PFSK-1 (cell line): ENCODE results near the gene ATOSB.

Experiments
- FOXP2 ChIP-seq: optimal IDR thresholded peaks from 2 replicates; pipeline ENCODE3; 2011; ENCODE audit warnings: borderline replicate concordance, control low read depth, inconsistent platforms; ENCODE audit not compliant: insufficient read depth; ENCODE audit errors: extremely low read length, extremely low read depth
- POLR2AphosphoS5 ChIP-seq: IDR thresholded peaks from 2 replicates; pipeline ENCODE4 v1.6.1; 2012; ENCODE audit warnings: low read depth, mild to moderate bottlenecking, control low read depth, low read length, moderate library complexity
- REST ChIP-seq, 2 experiments: IDR thresholded peaks; 2 replicates each; pipeline versions ENCODE4 v1.6.1 to v1.8.0; 2011 to 2012; ENCODE audit warnings: low read depth in 2 of 2, low read length in 2 of 2, control low read depth in 1 of 2, inconsistent platforms in 1 of 2, mild to moderate bottlenecking in 1 of 2, moderate library complexity in 1 of 2; ENCODE audit not compliant: insufficient read depth in 1 of 2
- SIN3A ChIP-seq: IDR thresholded peaks from 2 replicates; pipeline ENCODE4 v1.6.1; 2012; ENCODE audit warnings: mild to moderate bottlenecking, low read length, moderate library complexity, borderline replicate concordance; ENCODE audit not compliant: insufficient read depth
- TAF1 ChIP-seq: IDR thresholded peaks from 2 replicates; pipeline ENCODE4 v1.6.1; 2012; ENCODE audit warnings: low read length, control low read depth, borderline replicate concordance; ENCODE audit not compliant: insufficient read depth

The ATOSB gene

DNA sequence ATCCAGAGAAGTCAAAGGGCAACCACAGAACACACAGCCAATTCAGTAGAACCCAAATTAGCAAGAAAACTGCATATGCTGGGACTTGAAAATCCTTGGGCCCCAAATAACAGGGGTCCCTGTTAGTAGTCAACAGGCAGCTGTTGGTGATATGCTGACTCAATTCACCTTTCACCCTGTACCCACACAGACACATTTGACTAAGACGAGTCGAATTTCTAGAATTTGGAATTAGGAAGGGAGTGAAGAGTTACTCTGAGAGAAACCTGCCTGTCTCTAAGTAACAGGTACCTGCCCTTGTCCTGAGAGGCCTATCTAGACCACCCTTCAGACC is 42.4 kb downstream of the ATOSB start:
- TF ChIP-seq TAF1 = no peak
- TF ChIP-seq SIN3A = no peak
- TF ChIP-seq POLR2AphosphoS5 = no peak
- TF ChIP-seq REST (IDR thresholded peaks at IDR 0.05; ENCODE audit: insufficient read depth in 1 of 2, low read depth in 2 of 2, low read length in 2 of 2) = no peak
- no peak for TF ChIP-seq FOXP2

DNA sequence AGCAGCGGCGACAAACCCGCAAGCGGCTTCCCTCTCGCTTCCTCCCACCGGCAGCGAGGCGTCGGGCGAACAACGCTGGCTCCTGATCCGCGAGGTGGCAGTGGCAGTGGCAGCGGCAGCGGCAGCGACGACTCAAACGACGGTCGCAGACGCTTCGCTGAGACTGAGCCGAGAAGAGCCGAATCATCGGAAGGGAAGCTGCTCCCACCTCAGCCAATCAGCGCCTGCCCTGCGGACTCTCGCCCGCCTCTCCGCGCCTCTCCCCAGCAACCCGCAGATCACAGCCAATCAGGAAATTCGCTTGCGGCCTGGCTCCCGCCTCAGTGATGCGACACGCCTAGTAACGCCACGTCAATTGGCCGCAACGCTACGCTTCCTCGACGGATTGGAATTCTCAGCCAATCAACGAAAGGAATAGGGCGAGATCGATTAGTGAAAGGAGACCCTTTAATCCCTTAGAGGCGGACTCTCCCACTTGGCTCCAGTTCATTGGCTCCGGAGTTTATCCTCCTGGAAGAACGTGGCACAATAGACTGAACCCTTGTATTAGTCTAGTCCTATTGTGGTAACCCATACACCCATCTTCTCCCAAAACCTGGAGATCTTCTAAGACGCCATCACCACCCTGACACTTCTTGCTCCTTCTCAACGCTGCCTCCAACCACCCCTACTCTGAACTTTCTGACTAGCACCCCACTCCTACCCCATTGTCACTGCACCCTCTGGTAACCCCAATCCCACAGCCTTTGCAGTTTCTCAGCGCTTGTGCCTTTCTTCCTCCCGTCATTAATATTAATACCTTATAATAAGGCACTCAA is 43.0 kb downstream of the ATOSB start, which contains the start of gene VCP:
TSS of gene VCP (minus strand) at position 165 of the 818 bp plus-strand sequence. CDS start 272 bp downstream, outside the sequence.
- TF ChIP-seq POLR2AphosphoS5 (peak; percentile 85), SIN3A (no peak)

DNA sequence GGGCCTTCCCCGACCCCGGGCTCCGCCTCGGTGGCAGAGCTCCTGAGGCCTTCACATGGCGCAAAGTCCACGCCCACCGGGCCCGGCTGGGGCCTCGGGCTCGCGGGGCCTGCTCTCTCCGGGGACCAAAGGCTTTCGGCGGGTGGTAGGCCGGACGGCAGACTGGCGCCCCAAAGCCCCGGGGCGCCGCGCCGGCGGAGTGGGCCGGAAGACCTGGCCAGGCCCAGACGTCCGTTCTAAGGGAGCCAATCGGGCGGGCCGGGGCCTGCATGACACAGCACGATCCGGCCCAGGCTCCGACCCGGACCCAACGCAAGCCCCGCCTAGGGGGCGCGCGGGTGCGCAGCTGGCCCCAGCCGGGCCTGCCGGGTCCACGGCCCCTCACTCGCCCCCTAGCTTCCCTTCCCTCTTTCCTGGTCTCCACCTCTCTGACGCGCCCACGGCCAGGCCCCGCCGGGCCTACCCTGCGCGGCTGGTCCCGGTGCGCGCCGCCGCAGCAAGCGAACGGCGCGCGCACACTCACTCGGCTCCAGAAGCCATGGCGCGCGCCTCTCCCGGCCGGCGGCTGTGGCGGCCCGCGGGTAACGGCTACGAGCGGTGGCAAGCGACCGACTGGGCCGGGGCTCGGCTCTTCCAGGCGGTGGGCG is 43.7 kb downstream of the ATOSB start:
- TF ChIP-seq POLR2AphosphoS5 (0 out of 2 replicates have a peak, but pooled peaks have one; percentile 31), SIN3A (no peak), TAF1 (peak; percentile 36; the same call in 1 of the 2 replicates), REST (IDR thresholded peaks at IDR 0.05; ENCODE audit: insufficient read depth in 1 of 2, low read depth in 2 of 2, low read length in 2 of 2) (no peak), FOXP2 (no peak)

- TF ChIP-seq REST (IDR thresholded peaks at IDR 0.05; ENCODE audit: insufficient read depth in 1 of 2, low read depth in 2 of 2, low read length in 2 of 2) (no peak), POLR2AphosphoS5 (no peak), TAF1 (no peak)
Observed at GRCh38 chr9:35070823-35071813, 44.5 kb downstream of the ATOSB start.

- TF ChIP-seq FOXP2 = no peak
- TF ChIP-seq REST (IDR thresholded peaks at IDR 0.05; ENCODE audit: insufficient read depth in 1 of 2, low read depth in 2 of 2, low read length in 2 of 2) = no peak
- TF ChIP-seq SIN3A = no peak
- no peak for TF ChIP-seq POLR2AphosphoS5
Observed at GRCh38 chr9:35069020-35069419, 46.6 kb downstream of the ATOSB start.
